Measurements from ENCODE around the gene AMN. TPM values are rescaled to one million over a fixed set of nuclear protein-coding genes. Genes with fewer than 3 reads are reported as not detected.

AMN gene
- total RNA-seq, 1 experiment from 2014 or later = 5.6 TPM

GRCh38 chr14:102903248-102903888 is 19.1 kb upstream of the AMN start:
- intact Hi-C loops (cut with micrococcal nuclease; ENCODE audit: unreplicated experiment) = no loop called here
- BruUV-seq (replicated peaks) = no TSS peak
- H3K9me3 ChIP-seq (ENCODE audit: low read depth, low read length, poor library complexity, severe bottlenecking) = no peaks in the 10 kb centered on the region
- POLR2A ChIA-PET (ENCODE audit: low non-redundant PET) = no interaction called here
- no peak overlapping the region for H3K4me3 ChIP-seq (ENCODE audit: low read depth, low read length, poor library complexity, severe bottlenecking)
- no peaks in the 10 kb centered on the region for H3K27me3 ChIP-seq (replicated peaks; ENCODE audit: insufficient read depth, low read depth, low read length, poor library complexity)
- no peaks in the 10 kb centered on the region for H3K4me1 ChIP-seq (ENCODE audit: insufficient read depth, low read length, poor library complexity, severe bottlenecking)
- H3K27ac ChIP-seq (ENCODE audit: low read depth, low read length, poor library complexity, severe bottlenecking) = no peak overlapping the region
- no peak for DNase-seq (ENCODE audit: low spot score)
- CTCF ChIA-PET = interaction anchor here (0.6 kb wide), 1 partner anchor 18 kb away, joined by 3 read pairs; no protein-coding TSS in a partner anchor
- H3K36me3 ChIP-seq (ENCODE audit: insufficient read depth, low read length, poor library complexity, severe bottlenecking) = peaks cover 10% of the 10 kb centered on the region
- TF ChIP-seq CTCF (conservative IDR thresholded peaks at IDR 0.05; ENCODE audit: low read depth, low read length) = no peak

GRCh38 chr14:102903889-102904512 is 18.5 kb upstream of the AMN start:
- no TSS peak for BruUV-seq (replicated peaks)
- Histone ChIP-seq H3K36me3 (ENCODE audit: insufficient read depth, low read length, poor library complexity, severe bottlenecking) (peaks cover 10% of the 10 kb centered on the region), H3K4me1 (ENCODE audit: insufficient read depth, low read length, poor library complexity, severe bottlenecking) (no peaks in the 10 kb centered on the region), H3K27ac (ENCODE audit: low read depth, low read length, poor library complexity, severe bottlenecking) (no peak overlapping the region), H3K27me3 (replicated peaks; ENCODE audit: insufficient read depth, low read depth, low read length, poor library complexity) (no peaks in the 10 kb centered on the region), H3K9me3 (ENCODE audit: low read depth, low read length, poor library complexity, severe bottlenecking) (no peaks in the 10 kb centered on the region), H3K4me3 (ENCODE audit: low read depth, low read length, poor library complexity, severe bottlenecking) (no peak overlapping the region)
- TF ChIP-seq EZH2 (IDR thresholded peaks at IDR 0.05; ENCODE audit: borderline replicate concordance, low read depth, low read length, poor library complexity, severe bottlenecking) = no peak
- no peak for TF ChIP-seq CTCF (conservative IDR thresholded peaks at IDR 0.05; ENCODE audit: low read depth, low read length)
- DNase-seq (ENCODE audit: low spot score) = no peak
- ChIA-PET POLR2A (ENCODE audit: low non-redundant PET) (no interaction called here), CTCF (no interaction called here)
- intact Hi-C loops (cut with micrococcal nuclease; ENCODE audit: unreplicated experiment) = no loop called here

GRCh38 chr14:102905116-102906108 is 17.1 kb upstream of the AMN start:
- CTCF ChIA-PET = no interaction called here
- no peaks in the 10 kb centered on the region for H3K4me1 ChIP-seq (ENCODE audit: insufficient read depth, low read length, poor library complexity, severe bottlenecking)
- H3K27me3 ChIP-seq (replicated peaks; ENCODE audit: insufficient read depth, low read depth, low read length, poor library complexity) = no peaks in the 10 kb centered on the region
- H3K36me3 ChIP-seq (ENCODE audit: insufficient read depth, low read length, poor library complexity, severe bottlenecking) = peaks cover 10% of the 10 kb centered on the region
- H3K27ac ChIP-seq (ENCODE audit: low read depth, low read length, poor library complexity, severe bottlenecking) = no peak overlapping the region
- DNase-seq (ENCODE audit: low spot score) = no peak
- intact Hi-C loops (cut with micrococcal nuclease; ENCODE audit: unreplicated experiment) = no loop called here
- no peak overlapping the region for H3K4me3 ChIP-seq (ENCODE audit: low read depth, low read length, poor library complexity, severe bottlenecking)
- no peak for TF ChIP-seq EZH2 (IDR thresholded peaks at IDR 0.05; ENCODE audit: borderline replicate concordance, low read depth, low read length, poor library complexity, severe bottlenecking)
- TF ChIP-seq CTCF (conservative IDR thresholded peaks at IDR 0.05; ENCODE audit: low read depth, low read length) = no peak
- no peaks in the 10 kb centered on the region for H3K9me3 ChIP-seq (ENCODE audit: low read depth, low read length, poor library complexity, severe bottlenecking)
- POLR2A ChIA-PET (ENCODE audit: low non-redundant PET) = interaction anchor here (0.6 kb wide), 1 partner anchor 358 kb away, joined by 3 read pairs; no protein-coding TSS in a partner anchor
- BruUV-seq (replicated peaks) = TSS peak; percentile 38

Measured in A673 (cell line).